GM12864 (cell line): ENCODE results near the gene B3GAT1.

Experiments
- DNase-seq: peaks from one replicate; pipeline ENCODE4 v3.0.0-alpha.2; 2011; ENCODE audit warnings: low read depth
- H3K4me3 ChIP-seq: 2 replicates; pipeline ENCODE4 v1.5.1; 2011; ENCODE audit warnings: mild to moderate bottlenecking, low read depth, low read length, control low read depth
- TF ChIP-seq, protein P1 (sequence below): IDR thresholded peaks from 2 replicates; pipeline ENCODE4 v1.5.1; 2011; ENCODE audit warnings: low read depth, mild to moderate bottlenecking, moderate library complexity, low read length, control low read depth, inconsistent platforms; ENCODE audit errors: missing control alignments

Gene B3GAT1

DNA sequence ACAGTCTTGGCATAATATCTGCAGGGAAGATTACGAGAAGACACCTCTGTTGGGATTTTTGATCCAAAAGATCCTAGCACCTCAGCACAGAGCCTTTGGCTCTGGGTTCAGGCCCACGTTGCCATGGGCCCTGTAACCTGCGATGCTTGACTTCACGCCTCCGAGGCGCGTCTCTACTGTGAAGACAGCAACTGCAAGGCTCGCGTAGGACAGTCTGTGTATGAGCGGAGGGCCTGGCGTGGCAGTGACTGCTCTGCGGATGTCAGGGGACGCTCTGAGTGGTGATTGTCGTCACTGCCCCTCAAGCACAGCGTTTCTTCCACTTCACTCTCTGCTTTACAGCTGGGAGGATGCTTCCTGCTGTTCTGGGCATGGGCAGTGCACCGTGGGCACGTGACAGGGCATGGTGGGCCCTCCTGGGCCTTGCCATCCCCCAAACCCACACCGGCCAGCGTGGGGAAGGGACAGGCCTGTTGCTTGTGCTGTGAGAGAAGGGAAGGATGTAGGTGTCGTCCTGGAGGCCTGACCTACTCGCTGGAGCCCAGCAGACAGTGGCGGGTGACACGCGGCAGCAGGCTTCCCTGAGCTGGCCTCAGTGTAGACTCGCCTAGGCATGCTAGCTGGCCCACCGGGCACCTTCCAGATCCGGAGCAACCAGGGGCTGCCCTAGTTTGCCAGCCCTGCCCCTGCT, 53.7 kb downstream of the B3GAT1 start:
- no peak for DNase-seq
- TF ChIP-seq, protein P1, sequence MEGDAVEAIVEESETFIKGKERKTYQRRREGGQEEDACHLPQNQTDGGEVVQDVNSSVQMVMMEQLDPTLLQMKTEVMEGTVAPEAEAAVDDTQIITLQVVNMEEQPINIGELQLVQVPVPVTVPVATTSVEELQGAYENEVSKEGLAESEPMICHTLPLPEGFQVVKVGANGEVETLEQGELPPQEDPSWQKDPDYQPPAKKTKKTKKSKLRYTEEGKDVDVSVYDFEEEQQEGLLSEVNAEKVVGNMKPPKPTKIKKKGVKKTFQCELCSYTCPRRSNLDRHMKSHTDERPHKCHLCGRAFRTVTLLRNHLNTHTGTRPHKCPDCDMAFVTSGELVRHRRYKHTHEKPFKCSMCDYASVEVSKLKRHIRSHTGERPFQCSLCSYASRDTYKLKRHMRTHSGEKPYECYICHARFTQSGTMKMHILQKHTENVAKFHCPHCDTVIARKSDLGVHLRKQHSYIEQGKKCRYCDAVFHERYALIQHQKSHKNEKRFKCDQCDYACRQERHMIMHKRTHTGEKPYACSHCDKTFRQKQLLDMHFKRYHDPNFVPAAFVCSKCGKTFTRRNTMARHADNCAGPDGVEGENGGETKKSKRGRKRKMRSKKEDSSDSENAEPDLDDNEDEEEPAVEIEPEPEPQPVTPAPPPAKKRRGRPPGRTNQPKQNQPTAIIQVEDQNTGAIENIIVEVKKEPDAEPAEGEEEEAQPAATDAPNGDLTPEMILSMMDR: no peak

DNA sequence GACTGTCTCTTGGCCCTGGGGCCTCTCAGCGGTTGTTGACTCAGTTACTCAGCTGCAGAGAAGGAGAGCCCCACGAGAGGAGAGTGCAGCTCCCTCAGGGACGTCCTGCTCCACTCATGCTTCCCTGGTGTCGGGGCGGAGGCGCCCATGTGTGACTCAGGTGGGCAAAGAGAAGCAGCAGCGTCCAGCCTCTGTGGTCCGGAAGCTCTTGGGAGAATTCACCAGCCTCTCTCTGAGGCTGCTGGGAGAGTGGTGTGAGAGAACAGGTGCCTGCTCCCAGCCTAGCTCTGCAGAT, 54.5 kb downstream of the B3GAT1 start:
- TF ChIP-seq, protein P1: no peak
- no peak for DNase-seq
- H3K4me3 ChIP-seq: no peak overlapping the region

More for the DNA sequence above, 53.7 kb downstream of the B3GAT1 start:
- H3K4me3 ChIP-seq: no peak overlapping the region

DNA sequence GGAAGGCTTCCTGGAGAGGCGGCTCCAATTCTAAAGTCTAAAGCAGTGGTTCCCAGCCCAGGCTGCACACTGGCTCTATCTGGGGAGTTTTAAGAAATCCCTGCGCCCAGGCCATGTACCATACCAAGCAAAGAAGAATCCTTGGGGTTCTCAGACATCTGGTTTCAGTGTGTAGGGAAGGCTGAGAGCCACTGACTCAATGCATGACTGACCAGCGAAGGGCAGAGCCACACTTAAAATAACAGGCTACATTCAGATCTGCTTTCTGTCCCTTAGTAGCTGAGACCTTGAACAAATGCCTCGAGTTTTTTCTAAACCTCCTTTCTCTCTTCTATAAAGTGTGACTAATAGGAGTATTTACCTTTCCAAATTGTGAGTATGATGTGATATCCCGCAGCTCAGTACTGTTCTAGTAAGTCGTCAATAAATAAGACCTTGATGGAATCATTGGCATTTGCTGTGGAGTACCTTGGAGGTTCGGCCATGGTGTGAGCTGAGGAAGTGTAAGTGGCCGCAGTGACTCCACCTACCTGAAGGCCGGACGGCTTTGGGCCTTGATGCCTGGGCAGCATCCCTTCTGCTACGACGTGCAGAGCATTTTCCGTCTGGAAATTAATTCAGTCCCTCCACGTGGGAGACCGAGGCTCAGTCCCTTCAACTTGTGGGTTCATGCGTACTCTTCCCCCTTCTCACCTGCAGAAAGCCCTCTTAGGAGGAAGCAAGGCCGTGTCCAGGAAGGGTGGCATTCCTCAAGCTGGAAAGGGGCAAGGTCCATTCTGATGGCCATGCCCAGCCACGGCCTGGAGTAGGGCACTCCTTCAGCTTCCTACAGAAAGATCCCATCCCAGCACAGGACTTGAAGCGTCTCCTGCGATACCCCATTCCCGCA, 55.1 kb downstream of the B3GAT1 start:
- H3K4me3 ChIP-seq: no peak overlapping the region
- no peak for DNase-seq
- TF ChIP-seq, protein P1: no peak

DNA sequence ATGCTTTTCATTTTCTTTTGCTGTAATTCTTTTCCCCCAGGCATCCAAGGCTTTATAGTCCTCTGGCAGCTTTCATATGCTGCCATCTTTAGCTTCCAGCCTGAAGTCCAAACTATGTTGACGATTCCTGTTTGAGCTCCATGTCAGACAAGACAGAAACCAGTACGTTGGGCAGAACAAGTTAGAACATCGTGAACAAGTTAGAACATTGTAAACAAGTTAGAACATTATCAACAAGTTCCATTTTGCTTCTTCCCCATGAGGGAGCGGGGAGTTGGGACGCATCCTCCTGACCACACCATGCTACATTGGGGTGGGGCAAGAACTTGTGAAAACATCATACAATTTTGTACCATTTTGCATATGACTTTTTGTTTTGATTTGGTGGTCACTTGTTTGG, 56.4 kb downstream of the B3GAT1 start:
- H3K4me3 ChIP-seq: no peak overlapping the region
- DNase-seq: no peak
- TF ChIP-seq, protein P1: no peak

DNA sequence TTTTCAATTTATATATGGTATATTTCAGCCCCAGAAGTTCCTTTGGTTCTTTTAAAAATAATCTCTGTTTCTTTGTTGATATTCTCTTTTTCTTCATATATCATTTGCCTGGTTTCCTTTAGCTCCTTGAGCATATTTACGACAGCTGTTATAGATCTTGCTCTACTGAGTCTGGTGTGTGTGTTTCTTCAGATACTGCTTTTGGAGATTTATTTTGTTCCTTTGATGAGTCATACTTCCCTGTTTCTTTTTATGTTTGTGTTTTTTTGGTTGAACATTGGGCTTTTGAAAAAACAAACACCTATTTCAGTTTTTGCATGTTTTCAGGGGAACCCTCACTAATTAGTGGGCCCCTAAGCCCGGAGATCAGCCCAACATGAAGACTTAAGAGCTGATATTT, 56.9 kb downstream of the B3GAT1 start:
- no peak for DNase-seq
- TF ChIP-seq, protein P1: no peak
- no peak overlapping the region for H3K4me3 ChIP-seq

DNA sequence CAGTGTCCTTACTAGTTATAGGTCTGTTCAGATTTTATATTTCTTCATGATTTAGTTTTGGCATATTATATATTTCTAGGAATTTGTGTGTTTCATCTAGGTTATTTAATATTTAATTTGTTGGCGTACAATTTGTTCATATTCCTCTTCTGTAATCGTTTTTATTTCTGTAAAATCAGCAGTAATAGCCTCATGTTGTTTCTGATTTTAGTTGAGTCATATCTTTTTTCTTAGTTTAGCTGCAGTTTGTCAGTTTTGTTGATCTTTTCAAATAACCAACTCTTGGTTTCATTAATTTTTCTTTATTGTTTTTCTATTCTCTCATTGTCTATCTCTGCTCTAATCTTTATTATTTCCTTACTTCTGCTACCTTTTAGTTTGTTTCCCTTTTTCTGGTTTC, 59.9 kb downstream of the B3GAT1 start:
- no peak overlapping the region for H3K4me3 ChIP-seq
- no peak for DNase-seq
- TF ChIP-seq, protein P1: no peak
